Superior temporal gyrus (tissue), 1 donor: ENCODE measurements around the gene WIZ.
"Not testable (repeated sequence)": the region's sequence is repeated elsewhere in the genome, so short reads cannot be mapped to it uniquely, and the experiment has no call there.

Source experiments
- DNase-seq: peaks from one replicate; pipeline ENCODE4 v3.0.0-alpha.2; 2016; ENCODE audit errors: extremely low spot score

The WIZ gene

DNA sequence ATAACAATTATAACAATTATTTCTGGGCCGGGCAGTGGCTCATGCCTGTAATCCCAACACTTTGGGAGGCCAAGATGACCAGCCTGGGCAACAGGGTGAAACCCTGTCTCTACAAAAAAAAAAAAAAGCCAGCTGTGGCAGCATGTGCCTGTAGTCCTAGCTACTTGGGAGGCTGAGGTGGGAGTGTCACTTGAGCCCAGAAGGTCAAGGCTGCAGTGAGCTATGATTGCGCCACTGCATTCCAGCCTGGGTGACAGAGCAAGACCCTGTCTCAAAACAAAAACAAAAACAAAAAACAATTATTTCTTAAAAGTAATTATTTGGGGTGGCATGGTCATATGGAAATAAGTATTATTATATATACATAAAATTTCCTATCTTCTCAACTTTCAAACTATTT is 38.4 kb downstream of the WIZ start:
- not testable (repeated sequence) for DNase-seq

- peak; percentile 55 for DNase-seq
These were observed 45.0 kb downstream of the WIZ start for GRCh38 chr19:15404780-15405211.

GRCh38 chr19:15404097-15404779 is 45.5 kb downstream of the WIZ start:
- peak; percentile 22 for DNase-seq

DNA sequence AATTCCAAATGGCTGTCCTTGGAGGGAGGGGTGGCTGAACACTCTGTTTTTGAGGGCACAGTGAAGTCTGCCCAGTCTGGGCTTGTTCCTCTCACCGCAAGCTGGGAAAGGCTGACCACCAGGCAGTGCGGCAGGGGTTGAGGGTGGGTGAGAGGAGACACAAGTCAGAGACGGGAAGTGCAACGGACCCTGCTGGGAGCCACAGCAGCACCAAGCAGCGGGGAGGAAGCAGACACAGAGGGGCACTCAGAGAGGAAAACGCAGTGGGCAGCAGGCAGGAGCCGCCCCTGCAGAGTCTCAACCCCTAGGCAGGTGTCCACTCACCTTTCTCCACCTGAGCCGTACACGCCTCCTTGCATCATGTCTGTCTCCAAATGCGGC is 46.6 kb downstream of the WIZ start:
- DNase-seq, result no peak

GRCh38 chr19:15402411-15403150 is 47.2 kb downstream of the WIZ start:
- no peak for DNase-seq

DNA sequence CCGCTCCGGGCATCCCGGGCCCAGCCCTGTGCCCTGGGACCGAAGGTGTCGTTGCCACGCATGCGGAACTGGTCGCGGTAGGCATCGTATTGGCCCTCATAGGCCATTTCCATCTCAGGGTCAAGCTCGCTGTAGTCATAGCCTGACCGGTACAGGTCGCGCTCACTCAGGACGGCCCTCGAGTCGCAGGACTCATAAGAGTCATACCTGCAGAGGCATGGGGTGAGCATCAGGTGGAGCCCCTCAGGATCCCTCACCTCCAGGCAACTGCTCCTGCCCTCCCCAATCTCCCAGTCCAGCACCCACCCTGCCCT is 48.4 kb downstream of the WIZ start:
- no peak for DNase-seq

GRCh38 chr19:15400521-15401396 is 49.0 kb downstream of the WIZ start:
- DNase-seq, result no peak

GRCh38 chr19:15399635-15400034 is 50.1 kb downstream of the WIZ start:
- no peak for DNase-seq

GRCh38 chr19:15399234-15399515 is 50.6 kb downstream of the WIZ start:
- DNase-seq, result no peak

GRCh38 chr19:15398501-15399233 is 51.1 kb downstream of the WIZ start:
- no peak for DNase-seq

DNA sequence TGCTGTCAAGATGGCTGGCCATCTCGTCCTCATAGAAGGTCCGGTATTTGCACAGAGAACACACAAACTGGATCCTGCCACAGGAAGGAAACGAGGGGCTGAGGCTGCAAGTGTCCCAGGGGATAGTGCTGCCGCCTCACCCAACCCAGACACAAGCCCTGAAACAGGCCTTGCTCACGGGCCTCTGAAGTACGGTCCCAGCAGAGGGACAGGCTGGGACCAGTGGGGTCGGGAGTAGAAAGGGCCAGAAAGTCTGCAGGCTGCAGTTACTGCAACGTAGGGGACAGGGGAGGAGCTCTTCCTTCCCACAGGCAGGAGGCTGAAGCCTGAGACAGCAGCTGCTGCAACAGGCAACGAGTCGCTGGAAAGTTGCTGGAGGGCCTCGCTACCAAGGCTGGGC is 52.0 kb downstream of the WIZ start:
- DNase-seq, result no peak

DNA sequence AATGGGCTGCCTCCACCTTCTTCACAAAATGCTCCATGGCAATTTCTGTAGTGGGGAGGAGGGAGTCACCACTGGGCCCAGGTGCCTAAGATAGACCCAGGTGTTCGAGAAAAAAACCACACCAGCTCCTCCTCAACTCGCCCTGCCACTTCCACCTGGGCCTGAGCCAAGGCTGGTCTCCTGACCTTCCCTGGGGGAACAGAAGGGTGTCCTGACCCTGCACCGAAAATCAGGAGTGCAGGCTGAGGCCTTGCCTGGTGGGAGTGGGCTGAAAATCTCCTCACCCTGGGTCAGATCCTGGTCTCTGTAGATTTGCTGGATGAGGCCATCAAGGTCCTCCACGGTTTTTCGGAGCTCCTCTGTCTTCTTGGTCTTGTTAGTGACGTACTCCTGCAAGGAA is 52.5 kb downstream of the WIZ start:
- no peak for DNase-seq

- no peak for DNase-seq
These were observed 53.3 kb downstream of the WIZ start for GRCh38 chr19:15396436-15396835.

DNA sequence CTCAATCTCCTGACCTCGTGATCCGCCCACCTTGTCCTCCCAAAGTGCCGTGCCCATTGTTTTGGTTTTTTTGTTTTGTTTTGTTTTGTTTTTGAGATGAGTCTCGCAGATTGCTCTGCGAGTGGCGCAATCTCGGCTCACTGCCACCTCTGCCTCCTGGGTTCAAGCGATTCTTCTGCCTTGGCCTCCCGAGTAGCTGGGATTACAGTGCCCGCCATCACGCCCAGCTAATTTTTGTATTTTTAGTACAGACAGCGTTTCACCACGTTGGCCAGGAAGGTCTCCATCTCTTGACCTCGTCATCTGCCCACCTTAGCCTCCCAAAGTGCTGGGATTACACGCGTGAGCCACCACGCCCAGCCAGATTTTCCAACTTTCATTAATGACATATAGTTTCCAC is 54.5 kb downstream of the WIZ start:
- DNase-seq, result not testable (repeated sequence)

- no peak for DNase-seq
These were observed 55.3 kb downstream of the WIZ start for GRCh38 chr19:15394426-15394825.

- DNase-seq, result no peak
These were observed 55.8 kb downstream of the WIZ start for GRCh38 chr19:15393963-15394362.

DNA sequence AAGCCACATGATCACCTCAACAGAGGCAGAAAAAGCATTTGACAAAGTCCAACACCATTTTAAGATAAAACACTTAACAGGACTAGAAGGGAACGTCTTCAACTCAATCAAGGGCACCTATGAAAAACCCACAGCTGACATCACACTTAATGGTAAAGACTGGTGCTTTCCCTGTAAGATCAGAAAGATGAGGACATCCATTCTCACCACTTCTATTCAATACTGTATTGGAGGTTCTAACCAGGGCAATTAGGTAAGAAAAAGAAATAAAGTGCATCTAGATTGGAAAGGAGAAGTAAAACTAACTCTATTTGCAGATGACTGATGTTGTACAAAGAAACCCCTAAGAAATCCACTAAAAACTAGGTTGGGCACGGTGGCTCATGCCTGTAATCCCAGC is 58.9 kb downstream of the WIZ start:
- no peak for DNase-seq

- peak; percentile 36 for DNase-seq
These were observed 67.9 kb downstream of the WIZ start for GRCh38 chr19:15381864-15382263.

DNA sequence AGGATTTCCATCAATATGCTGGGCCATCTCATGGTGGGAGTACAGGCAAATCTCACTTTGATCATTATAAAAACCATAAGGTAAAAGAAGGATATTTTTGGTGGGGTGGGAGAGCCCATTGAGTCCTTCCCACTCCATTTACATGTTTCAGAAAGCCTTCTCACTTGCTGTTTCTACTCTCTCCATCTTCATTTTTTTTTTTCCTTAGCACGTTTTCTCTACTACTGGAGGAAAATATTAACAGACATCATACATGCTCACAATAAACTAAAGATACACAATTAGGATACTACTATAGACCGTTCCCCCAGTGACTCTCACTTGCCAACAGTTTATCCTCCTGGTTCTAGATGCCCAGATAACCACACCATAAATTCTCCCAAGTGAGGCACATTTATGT is 68.3 kb downstream of the WIZ start:
- no peak for DNase-seq

DNA sequence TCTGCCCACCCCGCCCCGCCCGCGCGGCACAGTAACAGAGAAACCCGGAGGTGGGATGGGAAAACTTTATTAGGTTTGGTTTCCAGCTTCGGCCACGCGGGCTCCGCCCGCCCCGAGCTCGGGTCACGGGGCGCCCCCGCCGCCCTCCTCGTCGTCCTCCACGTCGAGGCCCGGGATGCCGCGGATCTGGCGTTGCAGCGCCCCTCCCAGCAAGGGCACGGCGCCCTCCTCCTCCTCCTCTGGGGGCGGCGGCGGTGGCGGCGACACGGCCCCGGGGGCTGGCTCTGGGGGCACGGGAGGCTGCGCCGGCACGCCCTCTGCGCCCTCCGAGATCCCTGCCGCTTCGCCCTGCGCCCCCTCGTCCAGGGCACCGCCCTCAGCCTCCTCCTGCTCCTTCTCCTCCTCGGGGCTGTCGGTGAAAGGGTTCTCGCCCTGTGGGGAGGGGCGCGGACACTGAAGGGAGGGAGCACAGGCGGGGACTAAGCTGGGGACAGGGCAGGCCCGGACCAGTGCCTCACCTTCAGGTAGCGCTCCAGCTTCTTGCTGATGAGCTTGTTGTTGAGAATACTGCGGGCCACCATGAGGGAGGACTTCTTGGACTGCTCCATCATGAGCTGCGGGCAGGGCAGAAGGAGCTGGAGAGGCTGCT is 69.6 kb downstream of the WIZ start:
- DNase-seq, result no peak

GRCh38 chr19:15379083-15379998 is 70.4 kb downstream of the WIZ start, which contains the start of gene AKAP8:
Gene AKAP8, minus strand, starts transcription at chr19:15379787. Its CDS starts 56 bp downstream, at chr19:15379731.
- DNase-seq, result peak; percentile 98
